Measurements from ENCODE around the gene CRIP3. TPM values are rescaled to one million over a fixed set of nuclear protein-coding genes. Genes with fewer than 3 reads are reported as not detected.

Gene CRIP3
- total and polyA plus RNA-seq, 2 of the 13 experiments (the other 11 are each of a cell fraction or from before 2014, with no cell fraction given) = 6.3 to 9.3 TPM

GRCh38 chr6:43262000-43262779, 46.4 kb downstream of the CRIP3 start (continued):
- TF ChIP-seq, protein P1, sequence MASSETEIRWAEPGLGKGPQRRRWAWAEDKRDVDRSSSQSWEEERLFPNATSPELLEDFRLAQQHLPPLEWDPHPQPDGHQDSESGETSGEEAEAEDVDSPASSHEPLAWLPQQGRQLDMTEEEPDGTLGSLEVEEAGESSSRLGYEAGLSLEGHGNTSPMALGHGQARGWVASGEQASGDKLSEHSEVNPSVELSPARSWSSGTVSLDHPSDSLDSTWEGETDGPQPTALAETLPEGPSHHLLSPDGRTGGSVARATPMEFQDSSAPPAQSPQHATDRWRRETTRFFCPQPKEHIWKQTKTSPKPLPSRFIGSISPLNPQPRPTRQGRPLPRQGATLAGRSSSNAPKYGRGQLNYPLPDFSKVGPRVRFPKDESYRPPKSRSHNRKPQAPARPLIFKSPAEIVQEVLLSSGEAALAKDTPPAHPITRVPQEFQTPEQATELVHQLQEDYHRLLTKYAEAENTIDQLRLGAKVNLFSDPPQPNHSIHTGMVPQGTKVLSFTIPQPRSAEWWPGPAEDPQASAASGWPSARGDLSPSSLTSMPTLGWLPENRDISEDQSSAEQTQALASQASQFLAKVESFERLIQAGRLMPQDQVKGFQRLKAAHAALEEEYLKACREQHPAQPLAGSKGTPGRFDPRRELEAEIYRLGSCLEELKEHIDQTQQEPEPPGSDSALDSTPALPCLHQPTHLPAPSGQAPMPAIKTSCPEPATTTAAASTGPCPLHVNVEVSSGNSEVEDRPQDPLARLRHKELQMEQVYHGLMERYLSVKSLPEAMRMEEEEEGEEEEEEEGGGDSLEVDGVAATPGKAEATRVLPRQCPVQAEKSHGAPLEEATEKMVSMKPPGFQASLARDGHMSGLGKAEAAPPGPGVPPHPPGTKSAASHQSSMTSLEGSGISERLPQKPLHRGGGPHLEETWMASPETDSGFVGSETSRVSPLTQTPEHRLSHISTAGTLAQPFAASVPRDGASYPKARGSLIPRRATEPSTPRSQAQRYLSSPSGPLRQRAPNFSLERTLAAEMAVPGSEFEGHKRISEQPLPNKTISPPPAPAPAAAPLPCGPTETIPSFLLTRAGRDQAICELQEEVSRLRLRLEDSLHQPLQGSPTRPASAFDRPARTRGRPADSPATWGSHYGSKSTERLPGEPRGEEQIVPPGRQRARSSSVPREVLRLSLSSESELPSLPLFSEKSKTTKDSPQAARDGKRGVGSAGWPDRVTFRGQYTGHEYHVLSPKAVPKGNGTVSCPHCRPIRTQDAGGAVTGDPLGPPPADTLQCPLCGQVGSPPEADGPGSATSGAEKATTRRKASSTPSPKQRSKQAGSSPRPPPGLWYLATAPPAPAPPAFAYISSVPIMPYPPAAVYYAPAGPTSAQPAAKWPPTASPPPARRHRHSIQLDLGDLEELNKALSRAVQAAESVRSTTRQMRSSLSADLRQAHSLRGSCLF (CRISPR knock-in tag; IDR thresholded peaks at IDR 0.05; ENCODE audit: borderline replicate concordance) = no peak
- peak; percentile 81 for TF ChIP-seq TEAD3 (CRISPR knock-in tag; optimal IDR thresholded peaks at IDR 0.05; ENCODE audit: borderline replicate concordance)
- 0 out of 2 replicates have a peak, but pooled peaks have one; percentile 44 for TF ChIP-seq CBX5 (CRISPR knock-in tag; IDR thresholded peaks at IDR 0.05; ENCODE audit: borderline replicate concordance)
- TF ChIP-seq NR2F2 (IDR thresholded peaks at IDR 0.05; ENCODE audit: borderline replicate concordance, low read depth) = no peak
- no peak for TF ChIP-seq ZNF274 (CRISPR knock-in tag; IDR thresholded peaks at IDR 0.05)
- TF ChIP-seq, protein P2, sequence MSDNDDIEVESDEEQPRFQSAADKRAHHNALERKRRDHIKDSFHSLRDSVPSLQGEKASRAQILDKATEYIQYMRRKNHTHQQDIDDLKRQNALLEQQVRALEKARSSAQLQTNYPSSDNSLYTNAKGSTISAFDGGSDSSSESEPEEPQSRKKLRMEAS (IDR thresholded peaks at IDR 0.05) = no peak
- TF ChIP-seq IKZF4 (CRISPR knock-in tag; IDR thresholded peaks at IDR 0.05; ENCODE audit: borderline replicate concordance, low read depth, not compliant biosample characterization) = no peak
- peak; percentile 64; the same call in 1 of the 2 replicates for TF ChIP-seq ZNF331 (CRISPR knock-in tag; IDR thresholded peaks at IDR 0.05)
- TF ChIP-seq, protein P3, sequence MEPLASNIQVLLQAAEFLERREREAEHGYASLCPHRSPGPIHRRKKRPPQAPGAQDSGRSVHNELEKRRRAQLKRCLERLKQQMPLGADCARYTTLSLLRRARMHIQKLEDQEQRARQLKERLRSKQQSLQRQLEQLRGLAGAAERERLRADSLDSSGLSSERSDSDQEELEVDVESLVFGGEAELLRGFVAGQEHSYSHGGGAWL (CRISPR knock-in tag; IDR thresholded peaks at IDR 0.05) = 0 out of 2 replicates have a peak, but pooled peaks have one; percentile 64
- no peak for TF ChIP-seq ZBTB46 (CRISPR knock-in tag; IDR thresholded peaks at IDR 0.05; ENCODE audit: borderline replicate concordance)
- TF ChIP-seq ZNF547 (CRISPR knock-in tag; IDR thresholded peaks at IDR 0.05) = 0 out of 2 replicates have a peak, but pooled peaks have one; percentile 18
- 0 out of 2 replicates have a peak, but pooled peaks have one; percentile 45 for TF ChIP-seq YEATS2 (CRISPR knock-in tag; IDR thresholded peaks at IDR 0.05; ENCODE audit: borderline replicate concordance)
- peak; percentile 11 for TF ChIP-seq SKI (IDR thresholded peaks at IDR 0.05; ENCODE audit: partially characterized antibody)
